Smooth muscle cell (in vitro differentiated cells): ENCODE data around the gene ZNF511. TPM values are rescaled to one million over a fixed set of nuclear protein-coding genes. Genes with fewer than 3 reads are reported as not detected.

ENCODE experiments used
- DNase-seq: peaks from one replicate; lab custom pipeline; 2025; ENCODE audit not compliant: unreplicated experiment; lab: John Stamatoyannopoulos, UW
- H2AFZ ChIP-seq: fragments of 200-600 bp; sonication (generic); 2 replicates; pipeline ENCODE4 v1.6.0; 2016; ENCODE audit warnings: antibody characterized with exemption, low read depth, mild to moderate bottlenecking
- H3F3A ChIP-seq: fragments of 200-600 bp; sonication (generic); 2 replicates; pipeline ENCODE4 v1.6.0; 2017; ENCODE audit warnings: antibody characterized with exemption, low read depth
- H3K27ac ChIP-seq: fragments of 200-600 bp; sonication (generic); 2 replicates; pipeline ENCODE4 v1.5.1; 2016; ENCODE audit warnings: low read depth, mild to moderate bottlenecking
- H3K27me3 ChIP-seq: fragments of 200-600 bp; sonication (generic); 2 replicates; pipeline ENCODE4 v1.6.1; 2016; ENCODE audit warnings: low read depth, mild to moderate bottlenecking
- H3K36me3 ChIP-seq: fragments of 200-600 bp; sonication (generic); 2 replicates; pipeline ENCODE4 v1.5.1; 2016; ENCODE audit warnings: low read depth
- H3K4me1 ChIP-seq: fragments of 200-600 bp; sonication (generic); 2 replicates; pipeline ENCODE4 v1.5.1; 2016; ENCODE audit warnings: low read depth
- H3K4me2 ChIP-seq: fragments of 200-600 bp; sonication (generic); 2 replicates; pipeline ENCODE4 v1.6.0; 2016; ENCODE audit warnings: mild to moderate bottlenecking
- H3K4me3 ChIP-seq: fragments of 200-600 bp; sonication (generic); 2 replicates; pipeline ENCODE4 v1.5.1; 2016; ENCODE audit warnings: mild to moderate bottlenecking
- H3K79me2 ChIP-seq: fragments of 200-600 bp; sonication (generic); 2 replicates; pipeline ENCODE4 v1.6.0; 2016; ENCODE audit warnings: low read depth, mild to moderate bottlenecking
- H3K9ac ChIP-seq: fragments of 200-600 bp; sonication (generic); 2 replicates; pipeline ENCODE4 v1.6.0; 2016; ENCODE audit warnings: low read depth
- H3K9me3 ChIP-seq: fragments of 200-600 bp; sonication (generic); replicated peaks from 2 replicates; pipeline ENCODE4 v1.5.1; 2016; ENCODE audit warnings: low read depth
- H4K20me1 ChIP-seq: fragments of 200-600 bp; sonication (generic); 2 replicates; pipeline ENCODE4 v1.6.0; 2016; ENCODE audit warnings: low read depth
- WGBS: methylation state at CpG from one replicate; pipeline ENCODE4 v1.1.7; 2016; ENCODE audit warnings: low lambda C conversion rate; 5-methylcytosine and 5-hydroxymethylcytosine counted together
- polyA plus RNA-seq: library from polyadenylated mRNA; unstranded; fragments of >200 nt; fragmentation: Nextera tagmentation; extraction: Ambion mirVana; gene quantifications from 2 replicates; pipeline ENCODE4 v1.2.1, GENCODE V29; 2016
- total RNA-seq: library from RNA; depleted of rRNA; stranded (reverse); fragments of >200 nt; gene quantifications from 2 replicates; pipeline ENCODE4 v1.2.3, GENCODE V29; 2014
- TF ChIP-seq, protein P1 (sequence below): fragments of 200-600 bp; sonication (generic); IDR thresholded peaks from 2 replicates; pipeline ENCODE4 v1.5.1; 2017; ENCODE audit warnings: borderline replicate concordance, mild to moderate bottlenecking, antibody characterized with exemption; ENCODE audit not compliant: insufficient read depth, poor library complexity, severe bottlenecking

ZNF511 gene
- total and polyA plus RNA-seq, 2 experiments from 2014 or later: 20.0 to 52.3 TPM

DNA sequence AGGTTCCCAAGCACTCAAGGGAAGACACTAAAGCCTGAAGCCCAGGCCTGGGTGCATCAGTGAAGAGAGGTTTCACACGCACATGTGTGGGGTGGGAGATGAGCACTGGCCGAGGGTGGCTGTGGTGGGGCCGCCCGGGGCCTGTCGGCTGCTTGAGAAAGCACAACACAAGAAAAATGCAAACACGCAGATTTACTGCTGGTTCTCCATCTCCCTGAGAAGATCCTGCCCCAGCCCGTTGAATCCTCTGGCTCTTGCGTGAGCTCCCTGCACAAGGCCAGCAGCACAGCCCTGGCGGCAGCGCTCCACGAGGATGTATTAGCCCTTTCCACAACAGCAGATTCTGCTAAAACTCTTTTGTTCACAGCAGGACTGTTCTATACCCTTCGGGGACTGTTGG, 6.2 kb downstream of the ZNF511 start:
- H4K20me1 ChIP-seq: no peaks in the 10 kb centered on the region
- WGBS: 92% methylated on average over 12 of the region's 12 CpGs
- no peaks in the 10 kb centered on the region for H3K79me2 ChIP-seq
- H3K9ac ChIP-seq: no peak overlapping the region
- TF ChIP-seq, protein P1, sequence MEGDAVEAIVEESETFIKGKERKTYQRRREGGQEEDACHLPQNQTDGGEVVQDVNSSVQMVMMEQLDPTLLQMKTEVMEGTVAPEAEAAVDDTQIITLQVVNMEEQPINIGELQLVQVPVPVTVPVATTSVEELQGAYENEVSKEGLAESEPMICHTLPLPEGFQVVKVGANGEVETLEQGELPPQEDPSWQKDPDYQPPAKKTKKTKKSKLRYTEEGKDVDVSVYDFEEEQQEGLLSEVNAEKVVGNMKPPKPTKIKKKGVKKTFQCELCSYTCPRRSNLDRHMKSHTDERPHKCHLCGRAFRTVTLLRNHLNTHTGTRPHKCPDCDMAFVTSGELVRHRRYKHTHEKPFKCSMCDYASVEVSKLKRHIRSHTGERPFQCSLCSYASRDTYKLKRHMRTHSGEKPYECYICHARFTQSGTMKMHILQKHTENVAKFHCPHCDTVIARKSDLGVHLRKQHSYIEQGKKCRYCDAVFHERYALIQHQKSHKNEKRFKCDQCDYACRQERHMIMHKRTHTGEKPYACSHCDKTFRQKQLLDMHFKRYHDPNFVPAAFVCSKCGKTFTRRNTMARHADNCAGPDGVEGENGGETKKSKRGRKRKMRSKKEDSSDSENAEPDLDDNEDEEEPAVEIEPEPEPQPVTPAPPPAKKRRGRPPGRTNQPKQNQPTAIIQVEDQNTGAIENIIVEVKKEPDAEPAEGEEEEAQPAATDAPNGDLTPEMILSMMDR: no peak
- H3K27me3 ChIP-seq: no peaks in the 10 kb centered on the region
- H2AFZ ChIP-seq: no peak overlapping the region
- H3K4me2 ChIP-seq: no peak overlapping the region
- no peaks in the 10 kb centered on the region for H3K9me3 ChIP-seq
- no peaks in the 10 kb centered on the region for H3F3A ChIP-seq
- H3K4me3 ChIP-seq: no peak overlapping the region
- no peaks in the 10 kb centered on the region for H3K4me1 ChIP-seq
- no peak for DNase-seq
- H3K27ac ChIP-seq: no peak overlapping the region
- no peaks in the 10 kb centered on the region for H3K36me3 ChIP-seq

DNA sequence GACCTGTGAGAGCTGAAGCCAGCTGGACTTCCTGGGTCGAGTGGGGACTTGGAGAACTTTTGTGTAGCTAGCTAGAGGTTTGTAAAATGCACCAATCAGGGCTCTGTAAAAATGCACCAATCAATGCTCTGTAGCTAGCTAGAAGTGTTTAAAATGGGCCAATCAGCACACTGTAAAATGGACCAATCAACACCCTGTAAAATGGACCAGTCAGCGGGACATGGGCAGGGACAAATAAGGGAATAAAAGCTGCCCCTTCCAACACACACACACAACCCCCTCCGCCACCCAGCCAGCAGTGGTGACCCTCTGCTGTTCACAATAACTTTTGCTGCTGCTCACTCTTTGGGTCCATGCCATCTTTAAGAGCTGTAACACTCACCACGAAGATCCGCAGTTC, 7.1 kb downstream of the ZNF511 start:
- no peak for DNase-seq
- Histone ChIP-seq H3K4me3 (no peak overlapping the region), H3K27ac (no peak overlapping the region), H3K4me1 (no peaks in the 10 kb centered on the region), H3K27me3 (no peaks in the 10 kb centered on the region), H4K20me1 (no peaks in the 10 kb centered on the region), H3K9ac (no peak overlapping the region), H3K4me2 (no peak overlapping the region), H3K79me2 (no peaks in the 10 kb centered on the region), H3K9me3 (no peaks in the 10 kb centered on the region), H3K36me3 (no peaks in the 10 kb centered on the region), H3F3A (no peaks in the 10 kb centered on the region), H2AFZ (no peak overlapping the region)
- 92% methylated on average over 5 of the region's 5 CpGs for WGBS
- TF ChIP-seq, protein P1: no peak

DNA sequence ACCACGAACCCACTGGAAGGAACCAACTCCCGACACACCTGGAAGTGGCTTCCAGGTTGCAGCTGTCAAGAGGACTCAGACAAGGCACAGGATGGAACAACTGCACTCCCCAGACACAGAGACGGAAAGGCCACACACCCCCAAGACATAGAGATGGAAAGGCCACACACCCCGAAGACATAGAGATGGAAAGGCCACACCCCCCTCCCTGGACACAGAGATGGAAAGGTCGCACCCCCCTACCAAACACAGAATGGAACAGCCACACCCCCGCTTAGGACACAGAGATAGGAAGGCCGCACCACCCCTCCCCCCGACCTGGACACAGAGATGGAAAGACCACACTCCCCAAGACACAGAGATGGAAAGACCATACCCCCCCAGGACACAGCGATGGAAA, 7.6 kb downstream of the ZNF511 start:
- no peaks in the 10 kb centered on the region for H3K9me3 ChIP-seq
- H3K9ac ChIP-seq: no peak overlapping the region
- no peak for DNase-seq
- WGBS: 95% methylated on average over 9 of the region's 9 CpGs
- H4K20me1 ChIP-seq: no peaks in the 10 kb centered on the region
- no peak overlapping the region for H3K27ac ChIP-seq
- H2AFZ ChIP-seq: no peak overlapping the region
- no peaks in the 10 kb centered on the region for H3K79me2 ChIP-seq
- no peaks in the 10 kb centered on the region for H3K36me3 ChIP-seq
- no peaks in the 10 kb centered on the region for H3K4me1 ChIP-seq
- H3K27me3 ChIP-seq: no peaks in the 10 kb centered on the region
- H3K4me3 ChIP-seq: no peak overlapping the region
- no peak overlapping the region for H3K4me2 ChIP-seq
- TF ChIP-seq, protein P1: no peak
- H3F3A ChIP-seq: no peaks in the 10 kb centered on the region

DNA sequence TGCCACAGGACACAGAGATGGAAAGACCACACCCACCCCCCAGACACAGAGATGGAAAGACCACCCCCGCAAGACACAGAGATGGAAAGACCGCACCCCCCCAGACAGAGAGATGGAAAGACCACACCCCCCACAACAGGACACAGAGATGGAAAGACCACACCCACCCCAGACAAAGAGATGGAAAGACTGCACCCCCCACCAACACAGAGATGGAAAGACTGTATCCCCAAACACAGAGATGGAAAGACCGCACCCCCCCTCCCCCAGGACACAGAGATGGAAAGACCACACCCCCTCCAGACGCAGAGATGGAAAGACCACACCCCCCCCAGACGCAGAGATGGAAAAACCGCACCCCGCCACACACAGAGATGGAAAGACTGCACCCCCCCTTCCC, 8.0 kb downstream of the ZNF511 start:
- no peaks in the 10 kb centered on the region for H3K36me3 ChIP-seq
- no peaks in the 10 kb centered on the region for H4K20me1 ChIP-seq
- no peaks in the 10 kb centered on the region for H3K27me3 ChIP-seq
- no peaks in the 10 kb centered on the region for H3K4me1 ChIP-seq
- H3K9ac ChIP-seq: no peak overlapping the region
- DNase-seq: no peak
- H3K4me2 ChIP-seq: no peak overlapping the region
- H3K79me2 ChIP-seq: no peaks in the 10 kb centered on the region
- no peaks in the 10 kb centered on the region for H3F3A ChIP-seq
- H3K9me3 ChIP-seq: no peaks in the 10 kb centered on the region
- no peak overlapping the region for H3K27ac ChIP-seq
- 84% methylated on average over 7 of the region's 7 CpGs for WGBS
- H2AFZ ChIP-seq: no peak overlapping the region
- TF ChIP-seq, protein P1: no peak
- no peak overlapping the region for H3K4me3 ChIP-seq
